Stimulated activated CD4-positive, alpha-beta T cell treated with anti-CD3 and anti-CD28 coated beads, Interleukin-4, amount 100 ng/mL, for 48 hours (primary cell): ENCODE data around the gene STRN4.
A peak's percentile ranks its signal among the peaks of the same experiment; 100 is the strongest.

Experiments
- DNase-seq, 2 donors: peaks; one replicate each; pipeline ENCODE4 v3.0.0-alpha.2; 2020; ENCODE audit warnings: low read depth in 2 of 2

Gene STRN4

DNA sequence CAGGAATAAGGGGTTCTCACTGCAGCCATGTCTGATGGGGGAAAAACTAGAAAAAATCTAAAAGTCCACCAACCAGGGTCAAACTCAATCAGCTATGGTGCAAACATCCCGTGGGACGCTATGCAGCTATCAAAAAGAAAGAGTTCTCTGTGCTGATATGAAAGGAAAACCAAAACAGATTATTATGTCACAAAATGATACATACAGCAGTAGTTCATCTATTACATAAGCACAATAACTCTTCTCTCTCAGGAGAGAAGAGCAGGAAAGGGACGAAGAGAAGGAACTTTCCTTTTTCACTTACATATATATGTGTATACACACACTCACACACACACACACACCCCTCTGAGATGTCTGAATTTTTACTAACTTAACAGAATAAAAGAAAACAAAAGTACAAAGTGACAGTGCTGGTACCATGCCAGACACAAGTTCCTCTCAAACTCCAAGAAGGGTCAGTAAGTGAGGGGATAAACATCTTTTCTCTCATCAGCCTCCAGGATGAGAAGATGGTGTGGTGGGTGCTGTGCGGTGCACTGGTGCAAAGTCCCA is 3.2 kb downstream of the STRN4 start:
- no peak for DNase-seq

DNA sequence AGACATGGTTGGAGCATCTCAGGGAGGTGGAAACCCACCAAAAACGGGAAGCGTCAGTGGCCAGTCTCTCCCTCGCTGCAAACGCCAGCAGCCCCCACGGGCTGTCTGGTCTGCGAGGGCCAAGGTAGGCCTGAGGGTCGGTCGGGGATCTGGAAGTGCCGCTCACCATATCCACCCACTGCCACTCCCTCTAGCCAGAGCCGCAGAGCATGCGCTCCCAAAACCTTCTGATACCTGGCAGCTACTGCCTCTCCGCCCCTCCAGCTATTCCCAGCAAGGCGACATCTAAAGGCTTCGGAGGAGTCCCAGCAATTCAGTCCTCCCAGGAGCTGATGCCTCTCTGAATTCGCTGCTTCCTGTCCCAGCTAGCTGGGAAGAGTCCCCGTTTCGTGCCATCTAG is 4.8 kb downstream of the STRN4 start:
- DNase-seq = no peak

DNA sequence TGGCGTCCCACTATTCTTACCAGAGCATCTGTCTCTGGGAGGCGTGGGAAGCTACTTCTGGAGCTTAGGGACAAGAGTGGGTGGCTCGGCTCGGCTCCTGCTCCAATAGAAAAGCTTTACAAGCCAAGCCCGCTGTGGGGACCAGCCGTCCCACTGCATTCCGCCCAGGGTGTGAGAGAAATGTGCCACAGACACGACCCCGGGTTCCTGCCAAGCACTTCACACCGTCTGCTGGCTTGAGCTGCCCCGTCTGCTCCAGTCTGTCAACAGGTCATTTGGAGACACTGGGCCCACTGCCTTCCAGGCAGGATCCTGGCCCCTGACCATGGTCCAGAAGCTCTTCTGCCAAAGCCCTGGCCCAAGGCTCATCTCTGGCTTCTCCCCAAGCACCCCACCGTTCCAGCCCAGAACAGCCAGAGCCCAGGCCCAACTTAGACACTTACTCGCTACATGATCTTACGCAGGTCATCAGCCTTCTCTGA is 6.9 kb downstream of the STRN4 start:
- no peak for DNase-seq

GRCh38 chr19:46737761-46738171 is 8.5 kb downstream of the STRN4 start:
- no peak for DNase-seq

DNA sequence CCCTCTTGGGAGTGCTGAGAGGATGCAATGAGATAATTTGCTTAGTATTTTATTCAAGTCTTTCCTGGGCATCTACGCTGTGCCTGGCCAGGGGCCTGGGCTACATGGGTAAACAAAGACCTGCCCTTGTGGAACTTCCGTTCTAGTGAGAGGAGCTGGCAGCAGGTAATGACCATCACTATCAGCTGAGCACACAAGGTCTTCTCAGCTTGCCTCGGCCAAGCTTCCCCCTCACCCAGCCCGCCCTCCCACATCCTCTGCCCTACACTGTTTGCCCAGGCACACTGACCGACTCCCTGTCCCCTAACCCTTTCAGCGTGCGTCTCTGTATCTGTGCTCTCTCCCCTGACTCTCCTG is 9.0 kb downstream of the STRN4 start:
- no peak for DNase-seq

DNA sequence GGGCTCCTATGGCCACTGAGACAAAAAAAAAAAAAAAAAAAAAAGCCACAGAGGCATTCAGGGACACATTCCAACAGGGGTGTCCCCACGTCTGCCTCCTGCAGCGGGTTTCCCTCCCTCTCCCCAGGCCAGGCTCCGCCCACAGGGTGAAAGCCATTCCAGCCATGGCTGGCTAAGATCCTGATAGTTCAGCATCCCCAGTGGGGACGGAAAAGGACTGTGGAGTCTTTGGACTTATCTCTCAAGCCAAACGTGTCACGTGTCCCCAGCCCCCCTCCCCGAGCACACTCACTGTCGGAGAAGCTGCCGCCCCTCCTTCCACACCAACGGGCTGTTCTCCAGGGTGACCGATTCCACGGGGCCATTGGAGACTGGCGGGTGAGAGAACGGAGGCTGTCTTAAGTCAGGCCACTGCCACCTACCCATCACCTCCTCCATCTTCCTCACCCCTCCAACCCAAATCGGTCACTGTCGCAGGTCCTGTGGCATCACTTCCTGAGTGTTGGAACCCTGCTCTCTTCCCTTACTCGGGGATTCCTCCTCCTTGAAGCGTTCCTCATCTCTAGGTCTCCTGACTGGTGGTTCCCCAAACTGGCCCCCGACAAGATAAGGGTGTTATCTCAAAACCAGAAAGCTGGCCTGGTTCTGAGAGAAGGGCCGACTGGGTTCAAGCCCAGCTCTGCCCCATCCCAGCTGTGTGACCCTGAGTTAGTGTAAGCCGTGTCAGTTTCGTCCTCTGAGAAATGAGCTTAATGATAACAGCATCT is 9.5 kb downstream of the STRN4 start:
- DNase-seq = no peak

DNA sequence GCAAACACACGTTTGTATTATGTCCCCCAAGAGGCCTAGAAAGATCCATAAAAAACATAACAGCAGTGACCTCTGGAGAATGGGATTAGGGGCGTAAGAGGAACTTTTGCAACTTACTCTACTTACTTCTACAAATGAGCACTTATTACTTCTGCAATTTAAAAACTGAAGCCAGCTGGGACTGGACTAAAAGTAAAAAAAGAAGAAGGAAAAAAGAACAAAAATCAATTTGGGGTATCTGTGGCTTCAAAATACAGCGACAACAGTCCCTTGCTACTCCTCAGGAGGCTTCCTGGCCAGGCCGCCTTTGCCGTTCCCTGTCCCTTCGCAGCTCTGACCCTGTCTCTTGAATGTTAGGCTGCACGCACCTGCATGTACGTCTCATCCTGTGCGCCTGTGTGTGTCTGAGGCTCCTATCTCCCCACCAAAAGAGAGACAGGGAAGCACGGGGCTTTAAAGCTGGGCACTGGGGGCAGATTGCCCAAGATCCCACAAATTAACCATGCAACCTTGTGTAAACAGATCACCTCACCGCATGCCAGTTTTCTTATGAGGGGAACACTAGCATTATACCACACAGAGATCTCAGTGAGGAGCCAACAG is 12.5 kb downstream of the STRN4 start:
- DNase-seq = no peak

GRCh38 chr19:46732966-46733689 is 13.1 kb downstream of the STRN4 start:
- no peak for DNase-seq

- no peak for DNase-seq
Measured at GRCh38 chr19:46732172-46732938, 13.9 kb downstream of the STRN4 start.

GRCh38 chr19:46731584-46731983 is 14.7 kb downstream of the STRN4 start:
- no peak for DNase-seq

DNA sequence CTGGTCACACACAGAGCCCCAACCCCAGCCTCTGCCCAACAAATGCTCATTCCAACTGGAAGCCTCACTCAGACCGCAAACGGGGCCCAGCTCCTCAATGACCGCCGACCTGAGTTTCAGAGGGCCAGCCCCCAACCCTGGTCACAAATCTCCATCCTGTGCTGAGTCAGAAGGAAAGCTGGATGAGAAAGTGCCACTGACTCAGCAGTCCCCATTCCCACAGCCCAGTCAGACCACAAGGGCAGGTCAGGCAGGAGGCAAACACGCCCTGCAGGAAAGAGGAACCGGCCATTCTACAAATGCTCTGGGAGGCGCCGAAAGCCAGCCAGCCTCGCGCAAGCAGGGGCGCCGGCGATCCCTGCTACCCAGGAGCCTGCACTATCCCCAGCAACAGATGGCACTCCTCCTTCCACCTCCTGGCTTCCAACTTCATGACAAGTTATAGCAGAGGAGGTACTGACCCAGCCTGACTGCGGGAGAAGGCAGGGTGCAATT is 15.2 kb downstream of the STRN4 start:
- DNase-seq = no peak

- DNase-seq = no peak
Measured at GRCh38 chr19:46730595-46730994, 15.7 kb downstream of the STRN4 start.

DNA sequence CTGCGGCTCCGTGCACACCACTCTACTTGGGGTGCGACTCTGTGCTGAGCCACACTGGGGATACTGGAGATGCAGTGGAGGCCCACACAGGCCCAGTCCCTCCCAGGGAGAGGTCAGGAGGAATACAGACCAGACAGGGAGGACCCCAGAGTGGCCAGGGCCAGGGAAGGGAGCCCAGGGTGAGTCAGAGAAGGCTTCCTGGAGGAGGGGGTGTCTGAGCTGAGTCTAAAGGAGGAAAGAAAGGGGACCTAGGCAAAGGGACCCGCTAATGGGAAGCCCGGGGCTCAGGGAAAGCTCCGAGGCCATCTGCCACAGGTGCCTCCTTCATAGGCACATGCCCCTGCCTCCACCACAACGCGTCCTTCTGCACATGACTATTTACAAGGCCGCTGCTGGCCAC is 16.1 kb downstream of the STRN4 start:
- no peak for DNase-seq

DNA sequence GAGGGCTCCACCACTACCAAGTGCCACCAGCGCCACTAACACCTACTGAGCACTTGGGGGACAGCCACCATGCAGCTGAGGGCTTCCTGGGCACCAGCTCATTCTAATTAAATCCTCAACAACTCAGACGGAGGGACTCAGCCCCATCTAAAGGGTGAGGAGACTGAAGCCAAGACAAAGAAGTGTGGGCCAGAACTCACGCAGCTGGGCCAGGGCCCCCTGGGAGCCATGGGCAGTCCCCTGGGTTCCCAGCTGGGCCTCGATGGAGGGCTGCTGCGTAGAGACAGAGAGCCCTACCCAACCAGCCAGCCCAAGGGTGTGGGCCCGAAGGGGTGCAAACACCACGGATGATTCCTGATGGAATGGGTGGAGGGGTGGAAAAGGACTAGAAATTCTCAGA is 16.6 kb downstream of the STRN4 start:
- DNase-seq = no peak

DNA sequence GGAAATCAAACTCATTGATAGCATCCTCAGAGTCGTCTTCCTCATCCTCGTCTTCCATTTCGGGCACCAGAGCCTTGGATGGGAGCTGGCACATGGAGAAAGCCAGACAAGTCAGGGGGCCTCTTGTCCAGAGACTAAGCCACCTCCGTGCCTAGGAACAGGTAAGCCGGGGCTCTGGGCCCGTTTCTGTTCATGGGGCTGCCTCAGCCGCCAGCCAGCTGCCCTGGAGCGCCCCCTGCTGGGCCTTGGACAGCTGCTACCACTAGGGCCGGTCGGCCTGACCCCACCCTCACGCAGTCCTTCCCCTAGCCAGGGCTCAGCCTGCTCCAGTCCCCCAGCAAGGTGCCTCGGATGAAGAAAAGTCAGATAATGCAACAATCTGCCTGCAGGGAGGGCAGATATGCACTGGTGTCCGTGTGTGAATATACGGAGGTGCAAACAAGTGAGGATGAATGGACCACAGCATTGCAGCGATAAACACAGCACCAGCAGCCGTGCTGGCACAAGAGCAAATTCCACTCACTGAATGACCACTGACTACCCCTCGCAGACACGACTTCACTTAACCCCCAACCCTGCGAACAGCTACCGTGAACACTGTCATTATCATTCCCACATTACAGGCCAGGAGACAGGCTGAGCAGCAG is 17.4 kb downstream of the STRN4 start:
- peak; percentile 74 to 77 for DNase-seq

DNA sequence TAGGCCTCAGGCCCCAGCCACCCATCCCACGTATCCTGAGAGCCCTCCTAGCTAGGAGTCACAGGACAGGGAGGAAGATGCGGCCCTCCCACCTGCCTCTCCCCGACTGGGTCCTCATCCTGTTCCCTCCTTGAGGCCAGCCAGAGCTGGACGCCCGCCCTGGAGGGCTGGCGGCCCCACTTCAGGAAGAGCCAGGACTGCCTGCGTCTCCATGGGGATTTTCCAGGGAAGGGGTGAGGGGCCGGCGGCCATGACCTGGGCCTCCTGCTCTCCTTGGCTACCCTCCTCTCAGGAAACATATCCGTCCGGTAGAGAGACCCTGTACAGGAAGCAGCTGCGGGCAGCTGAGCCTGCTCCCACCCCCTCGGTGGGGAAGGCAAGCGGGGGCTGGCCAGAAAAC is 18.0 kb downstream of the STRN4 start:
- DNase-seq = no peak

GRCh38 chr19:46727757-46728156 is 18.5 kb downstream of the STRN4 start:
- DNase-seq = no peak

DNA sequence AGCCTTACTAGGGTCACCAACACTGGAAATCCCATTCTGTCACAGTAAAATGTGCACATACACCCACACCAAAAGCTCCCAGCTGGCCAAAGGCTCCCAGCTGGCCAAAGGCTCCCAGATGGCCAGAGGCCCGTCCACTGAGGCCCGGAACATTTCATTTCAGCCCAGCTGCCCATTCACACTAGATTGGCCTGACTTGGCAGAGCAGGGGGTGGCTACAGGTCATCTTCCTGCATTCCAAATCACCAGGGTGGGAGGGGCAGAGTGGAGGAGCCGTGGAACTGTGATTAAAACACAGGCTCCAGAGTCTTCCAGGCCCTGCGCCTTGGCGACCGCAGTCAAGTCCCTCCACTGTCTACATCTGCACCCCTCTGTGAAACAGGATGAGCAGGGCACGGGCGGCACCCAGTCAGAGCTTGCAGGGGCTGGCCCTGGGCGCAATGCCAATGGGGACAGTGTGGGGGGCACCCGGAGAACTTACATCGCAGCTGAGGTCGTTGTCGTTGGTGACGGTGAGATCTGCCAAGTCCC is 19.2 kb downstream of the STRN4 start:
- no peak for DNase-seq

- no peak for DNase-seq
Measured at GRCh38 chr19:46726551-46726950, 19.7 kb downstream of the STRN4 start.

DNA sequence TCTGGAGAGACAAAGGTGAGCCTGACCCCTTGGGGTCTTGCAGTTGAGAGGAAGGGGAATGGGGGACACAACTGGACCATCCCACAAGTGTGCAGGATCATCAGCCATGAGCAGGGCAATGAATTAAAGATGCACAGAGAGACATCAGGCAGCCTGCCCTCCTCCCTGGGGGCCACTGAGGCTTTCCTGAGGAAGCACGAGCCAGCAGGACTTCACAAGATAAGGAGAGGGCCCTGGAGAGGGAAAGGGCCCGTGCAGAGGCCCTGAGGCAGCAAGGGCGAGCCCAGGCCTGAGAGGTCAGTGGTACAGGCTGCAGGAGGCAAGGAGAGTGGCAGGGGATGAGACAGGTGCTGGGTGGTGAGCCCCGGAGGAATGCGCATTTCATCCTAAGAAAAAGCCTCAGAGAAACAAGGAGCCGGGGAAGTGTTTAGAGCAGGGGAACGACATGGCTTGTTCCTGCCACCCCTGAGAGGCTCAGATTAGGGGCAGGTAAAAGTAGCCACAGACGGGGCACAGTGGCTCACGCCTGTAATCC is 20.3 kb downstream of the STRN4 start:
- no peak for DNase-seq
